A549 treated with Hydrocortisone at 1 μM for 4 hours (cell line): Measurements from ENCODE around the gene NUB1. TPM values are rescaled to one million over a fixed set of nuclear protein-coding genes. Genes with fewer than 3 reads are reported as not detected.

Source experiments
- total RNA-seq: library from RNA; stranded (reverse); fragments of 200-300 nt; extraction: Qiagen RNA extraction; gene quantifications from 5 replicates; pipeline ENCODE4 v1.2.3, GENCODE V29; 2022

The NUB1 gene
- total RNA-seq, result 32.1 to 45.4 TPM (median 36.0 TPM) in 5 replicates

GRCh38 chr7:151341357-151342101 is at the start of gene NUB1:
NUB1 (plus strand) TSS chr7:151341812; CDS start chr7:151345350, 3,538 bp downstream.

DNA sequence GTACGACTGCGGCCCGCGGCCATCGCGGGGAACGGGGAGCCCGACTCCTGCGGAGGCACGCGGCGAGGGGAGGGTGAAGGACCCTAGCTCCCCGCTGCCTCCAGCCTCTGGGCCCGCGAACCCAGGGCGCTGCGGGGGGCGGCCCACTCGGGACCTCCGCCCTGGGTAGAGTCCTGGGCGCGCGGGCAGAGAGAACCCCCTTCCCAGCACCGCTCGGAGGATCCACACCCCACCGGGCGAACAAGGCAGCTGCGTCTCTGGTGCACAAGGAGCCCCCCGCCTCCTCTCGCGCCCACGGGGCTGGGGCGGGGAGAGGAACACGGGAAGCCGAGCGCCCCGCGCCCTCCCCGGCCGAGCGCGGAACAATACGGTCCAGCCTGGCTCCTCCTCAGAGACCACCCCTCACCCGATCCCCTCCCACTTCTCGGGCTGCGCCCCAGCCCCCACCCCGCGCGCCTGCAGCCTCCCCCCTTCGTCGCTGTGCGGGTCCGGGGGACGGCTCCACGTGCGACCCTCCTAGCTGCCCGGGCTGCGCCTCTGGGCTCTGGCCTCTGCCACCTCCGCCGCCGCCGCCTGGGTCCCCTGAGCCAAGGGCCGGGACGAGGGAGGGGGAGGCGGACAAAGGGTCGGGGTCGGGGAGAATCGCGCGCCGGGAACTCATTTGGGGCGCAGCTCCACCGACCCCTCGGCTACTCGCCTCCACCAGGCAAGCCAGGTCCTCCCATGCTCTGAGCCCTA is 68.2 kb downstream of the NUB1 start, which contains the start of gene WDR86:
Gene WDR86, minus strand, starts transcription at position 372 of the 738 bp plus-strand sequence. CDS start 449 bp downstream, outside the sequence.

Other genes with a start within 250 kb of the NUB1 start
- gene GBX1, start 174.1 kb upstream of the NUB1 start, total RNA-seq, result 0.10 to 0.17 TPM in 2 of 5 replicates, not detected in the others
- not detected in 5 replicates for gene ASB10, start 154.6 kb upstream of the NUB1 start, total RNA-seq
- gene H2BK1, start 131.3 kb upstream of the NUB1 start, total RNA-seq, result not detected in 5 replicates
- 59.6 to 71.5 TPM (median 61.7 TPM) in 5 replicates for gene ABCF2, start 114.6 kb upstream of the NUB1 start, total RNA-seq
- 41.0 to 46.4 TPM (median 43.4 TPM) in 5 replicates for gene CHPF2, start 109.3 kb upstream of the NUB1 start, total RNA-seq
- 8.3 to 9.9 TPM (median 9.7 TPM) in 5 replicates for gene SMARCD3, start 93.1 kb upstream of the NUB1 start, total RNA-seq
- gene WDR86, start 68.2 kb downstream of the NUB1 start, total RNA-seq, result 0.11 to 0.23 TPM (median 0.16 TPM) in 5 replicates
- gene CRYGN, start 98.3 kb downstream of the NUB1 start, total RNA-seq, result not detected in 5 replicates
- 109 to 164 TPM (median 153 TPM) in 5 replicates for gene RHEB, start 178.1 kb downstream of the NUB1 start, total RNA-seq